CD4-positive, alpha-beta T cell treated with Interferon gamma for 1 hour (primary cell): ENCODE results near the gene SAXO2.
A peak's percentile ranks its signal among the peaks of the same experiment; 100 is the strongest.
"Not testable (repeated sequence)": the region's sequence is repeated elsewhere in the genome, so short reads cannot be mapped to it uniquely, and the experiment has no call there.

Experiments
- DNase-seq: peaks from one replicate; pipeline ENCODE4 v3.0.0-alpha.2; 2020

The SAXO2 gene

GRCh38 chr15:82262422-82263026 is at the start of gene SAXO2, which contains the start of gene EFL1:
TSS of gene SAXO2 (plus strand) at chr15:82262818. CDS start at chr15:82262880, 62 bp downstream.
TSS of gene EFL1 (minus strand) at chr15:82262734. CDS start at chr15:82261778, 956 bp downstream.
- peak; percentile 90 for DNase-seq

- DNase-seq = not testable (repeated sequence)
Measured at GRCh38 chr15:82216092-82216491, 46.5 kb upstream of the SAXO2 start.

- DNase-seq = not testable (repeated sequence)
Measured at GRCh38 chr15:82221535-82221934, 41.1 kb upstream of the SAXO2 start.

- no peak for DNase-seq
Measured at GRCh38 chr15:82228750-82229149, 33.9 kb upstream of the SAXO2 start.

- no peak for DNase-seq
Measured at GRCh38 chr15:82231233-82231632, 31.4 kb upstream of the SAXO2 start.

GRCh38 chr15:82231842-82232241 is 30.8 kb upstream of the SAXO2 start:
- no peak for DNase-seq

GRCh38 chr15:82237944-82238534 is 24.6 kb upstream of the SAXO2 start:
- DNase-seq = not testable (repeated sequence)

GRCh38 chr15:82239685-82240391 is 22.8 kb upstream of the SAXO2 start:
- no peak for DNase-seq

- DNase-seq = not testable (repeated sequence)
Measured at GRCh38 chr15:82241836-82242499, 20.6 kb upstream of the SAXO2 start.

- not testable (repeated sequence) for DNase-seq
Measured at GRCh38 chr15:82243644-82244043, 19.0 kb upstream of the SAXO2 start.

- DNase-seq = not testable (repeated sequence)
Measured at GRCh38 chr15:82245956-82246355, 16.7 kb upstream of the SAXO2 start.

- DNase-seq = not testable (repeated sequence)
Measured at GRCh38 chr15:82248261-82248660, 14.4 kb upstream of the SAXO2 start.

- peak; percentile 11 for DNase-seq
Measured at GRCh38 chr15:82261566-82262421, 824 bp upstream of the SAXO2 start.

- DNase-seq = no peak
Measured at GRCh38 chr15:82263350-82263749, 732 bp downstream of the SAXO2 start.

GRCh38 chr15:82267137-82267536 is 4.5 kb downstream of the SAXO2 start:
- DNase-seq = not testable (repeated sequence)

- DNase-seq = not testable (repeated sequence)
Measured at GRCh38 chr15:82268454-82268853, 5.8 kb downstream of the SAXO2 start.

- DNase-seq = no peak
Measured at GRCh38 chr15:82272154-82272553, 9.5 kb downstream of the SAXO2 start.

- DNase-seq = no peak
Measured at GRCh38 chr15:82275410-82275809, 12.8 kb downstream of the SAXO2 start.

- DNase-seq = not testable (repeated sequence)
Measured at GRCh38 chr15:82281276-82281675, 18.7 kb downstream of the SAXO2 start.

- not testable (repeated sequence) for DNase-seq
Measured at GRCh38 chr15:82282386-82282785, 19.8 kb downstream of the SAXO2 start.

GRCh38 chr15:82284381-82284780 is 21.8 kb downstream of the SAXO2 start:
- not testable (repeated sequence) for DNase-seq

GRCh38 chr15:82286475-82286874 is 23.9 kb downstream of the SAXO2 start:
- DNase-seq = not testable (repeated sequence)
